Liver (tissue), 3 donors: ENCODE data around the gene MIR17HG.

Experiments
- ATF3 ChIP-seq: IDR thresholded peaks from 2 replicates; pipeline ENCODE4 v1.6.1; 2016; ENCODE audit warnings: antibody characterized with exemption
- CTCF ChIP-seq: fragments of 150-350 bp; IDR thresholded peaks from 2 replicates; pipeline ENCODE4 v1.5.1; 2017; ENCODE audit warnings: improper control_type of control experiment, low read depth, low read length; ENCODE audit not compliant: missing input control
- GABPA ChIP-seq, 2 donors: IDR thresholded peaks in 1 of 2; conservative IDR thresholded peaks in 1 of 2; 2 replicates each; pipeline ENCODE4 v1.6.1; 2016; ENCODE audit warnings: antibody characterized with exemption in 2 of 2, mild to moderate bottlenecking in 1 of 2, moderate library complexity in 1 of 2
- MAX ChIP-seq: IDR thresholded peaks from 2 replicates; pipeline ENCODE4 v1.6.1; 2016; ENCODE audit warnings: antibody characterized with exemption
- RAD21 ChIP-seq, 2 donors: IDR thresholded peaks; 2 replicates each; pipeline ENCODE4 v1.6.1; 2016; ENCODE audit warnings: antibody characterized with exemption in 2 of 2, mild to moderate bottlenecking in 2 of 2
- REST ChIP-seq: IDR thresholded peaks from 2 replicates; pipeline ENCODE4 v1.6.1; 2016; ENCODE audit warnings: antibody characterized with exemption, mild to moderate bottlenecking
- TAF1 ChIP-seq: conservative IDR thresholded peaks from 2 replicates; pipeline ENCODE4 v1.6.1; 2016; ENCODE audit warnings: antibody characterized with exemption, mild to moderate bottlenecking
- YY1 ChIP-seq: IDR thresholded peaks from 2 replicates; pipeline ENCODE4 v1.6.1; 2016; ENCODE audit warnings: antibody characterized with exemption, mild to moderate bottlenecking
- donor health status: healthy.
- donor health status: healthy.

DNA sequence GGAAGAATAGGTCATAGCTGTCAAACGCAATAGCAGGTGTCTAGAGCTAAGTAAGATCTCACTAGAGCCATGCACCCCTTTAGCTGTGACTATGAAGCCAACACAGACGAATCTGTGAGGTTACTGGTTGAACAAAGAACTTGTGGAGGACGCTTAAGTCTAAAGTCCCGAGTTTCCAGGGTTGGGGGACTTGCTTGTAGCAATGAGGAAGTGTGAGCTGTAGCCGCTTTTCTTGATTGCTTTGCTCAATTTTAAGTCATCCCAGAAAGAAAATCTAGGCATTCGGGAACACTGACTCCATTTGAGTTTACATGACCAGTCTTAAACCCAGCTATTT is 52.5 kb downstream of the MIR17HG start:
- no peak for TF ChIP-seq CTCF
- no peak for TF ChIP-seq MAX
- TF ChIP-seq REST: no peak
- no peak for TF ChIP-seq ATF3
- no peak for TF ChIP-seq YY1
- TF ChIP-seq TAF1: no peak
- no peak for TF ChIP-seq RAD21 (IDR thresholded peaks at IDR 0.05)
- TF ChIP-seq GABPA (IDR thresholded peaks at IDR 0.05 in 1 of 2, conservative IDR thresholded peaks at IDR 0.05 in 1 of 2): no peak
